Bone marrow (tissue), 2 donors: ENCODE data around the gene MATN4.
"Not testable (repeated sequence)": the region's sequence is repeated elsewhere in the genome, so short reads cannot be mapped to it uniquely, and the experiment has no call there.

Source experiments
- DNase-seq, 2 donors: peaks; one replicate each; lab custom pipeline; 2025; lab: John Stamatoyannopoulos, UW

The MATN4 gene, protein sequence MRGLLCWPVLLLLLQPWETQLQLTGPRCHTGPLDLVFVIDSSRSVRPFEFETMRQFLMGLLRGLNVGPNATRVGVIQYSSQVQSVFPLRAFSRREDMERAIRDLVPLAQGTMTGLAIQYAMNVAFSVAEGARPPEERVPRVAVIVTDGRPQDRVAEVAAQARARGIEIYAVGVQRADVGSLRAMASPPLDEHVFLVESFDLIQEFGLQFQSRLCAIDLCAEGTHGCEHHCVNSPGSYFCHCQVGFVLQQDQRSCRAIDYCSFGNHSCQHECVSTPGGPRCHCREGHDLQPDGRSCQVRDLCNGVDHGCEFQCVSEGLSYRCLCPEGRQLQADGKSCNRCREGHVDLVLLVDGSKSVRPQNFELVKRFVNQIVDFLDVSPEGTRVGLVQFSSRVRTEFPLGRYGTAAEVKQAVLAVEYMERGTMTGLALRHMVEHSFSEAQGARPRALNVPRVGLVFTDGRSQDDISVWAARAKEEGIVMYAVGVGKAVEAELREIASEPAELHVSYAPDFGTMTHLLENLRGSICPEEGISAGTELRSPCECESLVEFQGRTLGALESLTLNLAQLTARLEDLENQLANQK

DNA sequence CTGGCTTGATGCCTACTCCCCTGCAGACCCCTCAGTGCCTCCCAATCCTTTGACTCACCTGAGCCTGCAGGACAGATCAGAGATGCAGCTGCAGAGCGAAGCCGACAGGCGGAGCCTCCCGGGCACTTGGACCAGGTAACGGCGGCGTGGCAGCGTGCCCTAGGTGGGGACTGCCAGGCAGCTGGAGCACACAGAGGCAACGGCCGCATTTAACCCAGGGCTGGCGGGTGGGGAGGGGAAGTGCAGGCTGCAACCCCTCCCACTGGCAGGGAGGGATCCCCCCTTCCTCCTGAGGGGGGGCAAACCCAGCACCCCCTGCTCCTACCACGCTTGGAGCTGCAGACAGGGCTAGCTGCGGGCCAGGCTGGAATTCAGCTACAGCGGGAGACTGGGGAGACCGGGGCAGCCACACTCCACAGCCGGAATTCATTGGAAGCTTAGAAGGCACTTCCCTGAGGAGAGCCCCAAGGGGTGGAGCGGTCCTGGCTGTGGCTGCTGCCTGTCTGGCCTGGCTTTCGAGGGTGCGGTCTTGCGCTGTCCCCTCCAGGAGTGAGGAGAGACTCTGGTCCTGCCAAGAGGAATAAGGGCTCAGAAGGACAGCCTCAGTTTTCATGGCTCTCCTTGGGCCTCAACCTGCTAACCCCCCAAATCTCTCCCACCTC, at the start of gene MATN4:
TSS of gene MATN4 (minus strand) at position 183 of the 662 bp plus-strand sequence. CDS start 2,717 bp downstream, outside the sequence.
- DNase-seq: no peak

DNA sequence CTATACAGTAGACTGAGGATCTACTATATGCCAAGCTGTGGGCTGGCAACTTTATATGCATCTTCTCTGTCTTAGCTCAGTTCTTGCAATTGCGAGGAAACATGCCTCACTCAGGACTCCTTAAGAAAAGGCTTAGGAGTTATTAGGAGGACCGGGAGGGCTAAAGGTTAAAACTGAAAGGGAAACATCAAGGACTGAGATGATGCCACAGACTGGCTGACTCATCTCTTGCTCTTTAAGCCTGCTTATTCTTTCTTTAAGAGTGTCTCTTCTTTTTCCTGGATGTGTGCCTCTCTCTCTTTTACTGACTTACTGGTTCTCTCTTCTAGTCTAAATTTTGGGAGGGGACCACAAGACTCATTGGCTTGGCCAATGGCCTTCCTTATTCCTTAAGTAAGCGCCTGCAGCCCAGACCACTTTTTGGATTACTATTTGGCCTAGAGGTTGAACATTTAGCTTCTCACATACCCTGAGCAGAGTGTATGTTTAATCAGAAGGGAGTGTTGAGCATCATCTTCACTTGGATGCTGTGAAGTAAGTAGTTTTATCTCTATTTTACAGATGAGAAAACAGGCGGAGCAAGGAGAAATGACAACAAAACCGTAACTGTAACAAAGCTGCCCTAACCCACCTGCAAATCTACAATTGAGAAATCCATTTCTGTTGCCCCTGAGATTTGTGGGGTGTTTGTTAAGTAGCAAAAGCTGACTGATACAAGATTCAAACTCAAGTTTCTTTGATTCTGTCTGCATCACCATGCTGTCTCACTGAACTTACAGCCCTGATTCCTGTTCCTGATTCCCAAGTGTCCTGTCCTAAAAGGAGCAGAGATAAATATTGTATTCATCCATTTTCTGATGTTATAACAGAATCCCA, 47.3 kb upstream of the MATN4 start:
- peak in 1 of 2 donors; percentile 33 for DNase-seq

DNA sequence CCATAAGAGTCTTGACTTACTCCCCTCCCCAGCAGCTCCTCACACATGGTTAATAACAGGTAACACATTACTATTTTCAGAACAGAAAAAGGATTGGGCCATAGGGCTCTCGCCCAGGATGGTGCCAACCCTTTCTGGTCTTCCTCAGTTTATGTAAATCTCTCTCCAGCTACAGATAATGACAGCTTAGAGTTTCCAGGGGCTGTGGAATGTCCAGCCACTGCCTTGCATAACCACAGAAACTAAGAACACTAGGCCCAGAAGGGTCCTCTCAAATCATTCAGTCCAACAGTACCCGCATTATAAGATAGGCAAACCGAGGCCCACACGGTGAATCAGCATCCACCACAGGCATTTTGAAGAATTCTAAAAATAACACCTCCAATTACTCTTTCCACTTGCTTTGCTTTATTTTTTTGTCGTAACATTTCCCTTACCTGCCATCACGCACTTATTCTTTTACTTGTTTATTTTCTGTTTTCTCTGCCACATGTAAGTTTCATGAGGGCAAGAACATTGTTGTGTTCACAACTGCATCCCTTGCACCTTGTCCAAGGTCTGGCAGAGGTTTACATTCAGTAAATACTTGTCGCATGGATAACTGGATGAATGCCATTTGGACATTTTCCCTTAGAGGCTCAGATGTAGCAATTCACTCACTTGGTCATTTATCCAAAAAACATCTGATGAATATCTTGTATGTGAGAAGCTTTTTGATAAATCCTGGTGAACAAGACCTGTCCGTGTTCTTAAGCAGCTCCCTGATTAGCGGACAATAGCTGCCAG, 46.5 kb upstream of the MATN4 start:
- no peak for DNase-seq

DNA sequence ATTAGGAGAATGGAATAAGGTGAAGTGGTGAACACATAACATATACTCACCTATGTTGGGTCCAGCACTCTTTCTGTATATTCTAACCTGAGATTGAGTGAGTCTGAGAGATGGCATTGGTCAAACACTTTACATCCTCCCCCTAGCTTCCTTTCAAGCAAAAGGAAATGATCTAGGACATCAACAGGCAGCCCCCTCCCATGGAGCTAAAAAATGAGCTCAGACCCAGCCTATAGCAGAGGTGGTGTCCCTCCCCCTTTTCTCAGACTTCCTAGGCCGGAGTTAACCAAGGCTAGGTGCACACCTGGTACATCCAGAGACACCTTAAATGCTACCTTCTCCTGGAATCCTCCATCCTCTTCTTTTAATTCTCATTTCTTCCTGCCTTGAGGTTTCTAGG, 45.6 kb upstream of the MATN4 start:
- no peak for DNase-seq

DNA sequence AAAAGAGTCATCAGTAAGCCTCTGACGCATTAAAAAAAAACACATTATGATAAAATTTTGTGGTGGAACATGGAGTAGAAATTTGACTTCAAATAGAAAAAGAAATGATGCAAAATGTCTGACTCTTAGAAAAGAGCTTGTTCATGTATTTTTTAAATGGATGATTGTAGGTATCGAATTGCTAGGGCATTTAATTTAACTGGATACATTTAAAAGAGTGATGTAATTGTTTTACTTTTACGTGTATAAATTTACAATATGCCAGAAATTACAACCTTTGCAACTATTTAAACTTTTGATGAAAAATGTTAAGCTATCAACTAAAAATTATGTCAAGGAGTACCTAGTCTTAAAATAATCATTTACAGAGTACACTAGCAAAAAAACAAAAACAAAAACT, 44.6 kb upstream of the MATN4 start:
- no peak for DNase-seq

DNA sequence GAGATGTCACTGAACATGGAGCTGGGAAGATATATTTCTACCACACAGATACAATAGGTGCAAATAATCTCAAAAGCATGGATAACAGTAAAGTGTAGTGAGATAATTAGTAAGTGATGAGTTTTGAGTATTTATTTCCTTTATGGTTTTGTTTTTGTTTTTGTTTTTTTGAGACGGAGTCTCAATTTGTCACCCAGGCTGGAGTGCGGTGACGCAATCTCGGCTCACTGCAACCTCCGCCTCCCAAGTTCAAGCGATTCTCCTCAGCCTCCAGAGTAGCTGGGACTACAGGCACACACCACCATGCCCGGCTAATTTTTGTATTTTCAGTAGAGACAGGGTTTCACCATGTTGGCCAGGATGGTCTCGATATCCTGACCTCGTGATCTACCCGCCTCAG, 42.7 kb upstream of the MATN4 start:
- not testable (repeated sequence) for DNase-seq

DNA sequence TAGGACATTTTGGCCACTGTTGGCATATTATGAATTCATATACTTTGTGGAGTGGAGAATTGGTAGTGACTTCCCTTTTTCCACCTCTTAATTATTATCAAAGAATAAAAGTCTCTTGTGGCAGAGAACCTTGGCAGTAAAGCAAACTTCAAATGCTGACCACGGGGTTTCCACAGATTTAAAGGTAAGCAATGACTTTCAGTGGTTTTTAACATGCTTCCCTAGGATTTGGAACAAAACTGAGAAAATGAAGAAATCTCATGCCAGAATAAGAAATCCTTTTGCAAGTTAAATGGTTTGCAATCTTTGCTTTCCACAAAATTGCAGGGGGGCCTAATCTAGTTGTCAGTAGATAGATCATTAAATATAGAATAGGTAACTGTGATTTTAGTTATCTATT, 42.1 kb upstream of the MATN4 start:
- DNase-seq: no peak

DNA sequence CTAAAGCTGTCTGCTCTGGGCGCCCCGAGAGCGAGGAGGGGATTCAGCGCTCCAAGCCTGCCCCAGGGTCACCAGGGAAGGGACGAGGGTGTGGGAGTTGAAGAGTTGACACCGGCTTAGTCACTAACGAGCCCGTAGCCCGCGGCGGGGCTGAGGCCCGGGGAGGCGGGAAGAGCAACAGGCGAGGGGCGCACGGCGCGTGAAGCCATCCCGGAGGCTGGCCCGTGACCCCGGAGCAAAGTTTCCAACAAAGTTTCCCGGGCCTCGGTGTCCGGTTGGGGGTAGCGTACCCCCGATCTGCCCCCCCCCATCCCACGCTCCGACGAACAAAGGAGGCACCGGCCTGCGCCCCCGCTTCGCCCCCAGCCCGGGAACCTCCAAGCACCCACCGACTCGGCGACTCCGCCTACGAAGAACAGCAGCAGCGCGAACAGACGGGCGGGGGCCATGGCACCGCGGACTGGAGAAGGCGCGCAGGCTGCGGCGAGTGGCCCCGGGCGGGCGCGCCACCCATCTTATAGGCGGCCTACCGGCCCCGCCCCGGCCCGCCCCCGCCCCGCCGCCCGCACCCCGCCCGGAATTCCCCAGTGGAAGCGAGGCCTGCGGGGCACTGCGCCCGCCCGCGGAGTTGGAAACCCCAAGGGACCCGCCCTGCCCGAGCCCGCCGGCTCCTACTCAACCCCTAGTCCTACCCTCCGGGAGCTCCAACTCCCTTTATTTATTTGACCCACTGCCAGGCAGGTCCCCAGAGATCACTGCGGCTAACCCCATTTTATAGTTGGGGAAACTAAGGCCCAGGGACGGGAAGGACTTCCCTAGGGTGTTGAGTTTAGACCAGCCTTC, 40.1 kb upstream of the MATN4 start, which contains the start of gene SDC4:
TSS of gene SDC4 (minus strand) at position 489 of the 843 bp plus-strand sequence. CDS start at position 449, 40 bp downstream.
- DNase-seq: peak in 1 of 2 donors; percentile 67

DNA sequence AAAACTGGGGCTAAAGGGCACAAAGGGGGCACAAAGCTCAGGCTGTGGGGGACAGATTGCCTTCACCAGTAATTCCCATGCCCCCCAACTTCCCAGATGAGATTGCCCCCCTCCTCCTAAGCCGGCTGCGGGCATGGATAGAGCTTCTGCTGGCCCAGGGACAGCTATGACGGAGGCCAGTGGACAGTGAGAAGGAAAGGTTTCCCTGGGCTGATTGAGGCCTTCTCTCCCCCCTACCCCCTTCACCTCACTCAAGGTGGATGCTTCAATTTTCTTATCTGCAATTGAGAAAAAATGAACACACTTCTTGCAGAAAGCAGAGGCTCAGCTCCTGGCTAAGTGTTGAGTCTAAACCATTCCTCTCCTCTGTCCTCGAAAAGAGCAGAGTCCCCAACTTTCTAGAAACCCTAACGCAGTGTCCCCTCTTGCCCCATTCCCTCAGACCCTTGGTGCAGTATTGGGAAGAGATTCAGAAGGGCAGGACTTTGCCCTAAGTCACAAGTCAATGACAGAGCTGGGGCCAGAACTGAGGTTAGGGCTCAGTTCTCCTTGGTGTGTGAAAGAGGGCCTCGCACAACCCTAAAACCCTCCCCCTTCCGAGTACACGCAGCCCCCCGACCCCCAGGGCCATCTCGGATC, 39.3 kb upstream of the MATN4 start:
- DNase-seq: no peak

DNA sequence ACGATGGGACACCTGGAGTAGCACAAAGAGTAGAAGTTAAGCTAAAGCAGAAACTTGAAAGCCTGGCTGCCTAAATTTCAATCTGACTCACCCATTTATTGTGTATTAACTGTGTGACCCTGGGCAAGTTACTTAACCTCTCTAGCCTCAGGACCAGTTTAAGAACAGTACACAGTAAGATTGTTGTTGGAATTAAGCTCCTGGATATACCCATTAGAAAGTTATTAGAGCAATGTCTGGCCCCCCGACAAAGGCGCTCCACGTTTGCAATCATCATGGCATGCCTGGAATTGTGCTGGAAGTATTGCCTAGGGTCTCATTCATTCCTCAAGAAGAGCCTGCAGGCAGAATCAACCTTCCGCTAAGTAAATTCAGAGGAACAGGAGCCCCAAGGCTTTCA, 38.8 kb upstream of the MATN4 start:
- DNase-seq: no peak

DNA sequence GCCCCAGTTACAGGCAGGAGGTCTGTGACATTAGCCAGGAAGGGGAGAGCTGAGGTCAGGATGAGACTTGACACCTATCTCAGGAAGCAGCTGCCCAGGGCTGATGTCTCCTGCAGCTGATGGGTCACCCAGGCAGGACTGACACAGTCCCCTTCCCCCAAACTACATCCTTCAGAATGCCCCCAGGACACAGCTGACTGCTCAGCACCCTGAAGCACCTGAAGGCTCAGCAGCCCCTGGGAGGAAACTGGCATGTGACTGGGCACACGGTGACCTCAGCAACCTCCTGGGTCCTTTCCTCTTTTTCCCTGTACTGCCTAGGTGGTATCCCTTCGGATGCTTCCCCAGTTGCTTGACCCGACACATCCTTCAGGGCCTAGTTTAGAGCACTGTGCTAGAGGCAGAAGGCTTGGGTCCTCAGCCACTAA, 38.2 kb upstream of the MATN4 start:
- no peak for DNase-seq

DNA sequence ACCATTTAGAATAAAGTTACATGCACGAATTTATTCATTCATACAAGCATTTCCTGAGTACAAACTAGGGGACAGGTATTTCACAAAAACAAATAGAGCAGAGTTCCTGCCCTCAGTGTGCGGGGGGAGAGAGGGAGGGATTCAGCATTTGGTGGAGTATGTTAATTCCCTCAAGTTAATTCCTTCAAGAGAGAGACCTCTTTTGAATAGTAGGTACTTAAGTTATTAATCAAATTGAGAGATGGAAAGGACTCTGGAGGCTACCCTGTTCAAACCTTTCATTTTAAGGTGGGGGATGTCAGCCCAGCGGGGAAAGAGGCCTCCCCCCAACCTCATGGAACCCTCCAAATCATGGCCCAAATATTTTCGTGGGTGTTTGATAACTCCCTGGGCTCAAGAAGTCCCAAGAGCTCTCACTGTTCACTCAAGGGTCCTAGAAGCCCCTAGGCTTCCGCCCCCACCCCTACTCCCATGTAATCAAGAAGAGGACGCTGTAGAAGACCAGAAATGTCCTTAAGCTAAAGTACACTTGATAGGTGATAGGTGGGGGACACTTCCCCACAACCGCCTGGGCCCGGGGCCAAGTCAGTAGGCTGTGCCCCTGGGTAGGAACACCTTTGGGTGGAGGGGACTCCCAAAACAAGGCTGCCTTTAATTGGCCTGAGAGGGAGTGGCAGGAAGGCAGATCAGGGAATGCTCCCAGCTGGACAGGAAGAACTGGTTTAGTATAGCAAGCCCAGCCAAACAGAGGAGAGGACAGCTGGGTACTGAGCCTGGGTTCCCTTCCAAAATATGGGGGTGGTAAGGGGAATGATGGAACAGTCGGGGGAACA, 37.2 kb upstream of the MATN4 start:
- DNase-seq: no peak

DNA sequence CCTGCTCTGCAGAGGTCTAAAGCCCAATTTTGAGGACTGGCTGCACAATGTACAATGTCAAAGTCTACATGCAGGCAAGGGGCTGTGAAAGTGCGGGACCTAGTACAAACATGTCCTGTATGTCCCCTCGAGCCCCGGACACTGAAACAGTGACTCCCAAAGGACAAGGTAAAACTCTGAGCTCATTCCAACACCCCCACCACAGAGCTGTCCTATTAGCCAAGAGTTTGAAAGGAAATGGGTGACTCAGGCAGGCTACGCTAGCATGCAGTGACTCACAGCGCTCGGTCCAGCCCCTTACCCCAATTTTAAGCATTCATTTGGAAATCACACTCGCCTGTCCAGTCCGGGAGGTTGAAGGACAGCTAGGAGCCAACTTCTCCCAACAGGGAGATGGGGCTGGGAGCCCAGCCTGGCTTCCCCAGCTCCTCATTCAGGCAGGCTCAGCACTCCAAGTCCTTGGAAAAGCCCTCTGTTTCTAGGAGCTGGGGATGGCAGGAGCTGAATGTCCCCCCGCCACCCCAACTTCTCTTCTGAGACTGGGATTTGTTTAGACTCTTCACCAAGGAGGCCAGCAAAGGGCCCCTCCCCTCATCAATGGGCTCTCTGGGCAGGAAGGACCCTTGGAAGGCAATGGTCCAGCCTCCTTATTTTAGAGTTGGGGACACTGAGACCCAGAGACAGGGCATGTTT, 36.2 kb upstream of the MATN4 start:
- peak in 1 of 2 donors; percentile 24 for DNase-seq

DNA sequence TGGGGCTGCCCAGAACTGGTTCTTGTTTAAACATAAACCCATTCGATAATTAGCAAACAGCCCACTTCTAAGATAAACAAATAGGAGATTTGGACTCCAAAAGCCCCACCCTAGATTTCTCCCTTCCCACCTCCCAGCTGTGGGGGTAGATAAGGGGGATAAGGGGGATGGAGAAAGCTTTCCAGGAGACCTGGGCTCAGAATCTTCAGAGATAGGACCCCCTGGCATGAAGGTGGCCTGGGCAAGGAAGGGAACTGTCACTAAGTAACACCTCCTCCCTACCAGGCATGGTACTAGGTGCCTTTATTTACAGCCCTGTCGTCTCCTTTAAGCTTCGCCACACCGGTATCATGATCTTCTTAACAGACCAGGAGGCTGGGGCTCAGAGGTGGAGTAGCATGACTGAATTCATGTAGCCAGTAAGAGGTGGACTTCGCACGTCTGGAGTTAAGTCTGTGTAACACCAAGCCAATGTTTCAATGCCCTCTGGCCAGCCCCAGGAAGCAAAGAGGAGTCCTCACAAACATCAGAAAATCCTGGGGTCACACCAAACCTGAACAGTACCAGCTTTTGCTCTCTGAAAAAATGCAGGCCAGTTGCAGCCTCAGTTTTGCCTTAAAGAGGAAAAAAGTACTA, 35.6 kb upstream of the MATN4 start:
- DNase-seq: no peak

DNA sequence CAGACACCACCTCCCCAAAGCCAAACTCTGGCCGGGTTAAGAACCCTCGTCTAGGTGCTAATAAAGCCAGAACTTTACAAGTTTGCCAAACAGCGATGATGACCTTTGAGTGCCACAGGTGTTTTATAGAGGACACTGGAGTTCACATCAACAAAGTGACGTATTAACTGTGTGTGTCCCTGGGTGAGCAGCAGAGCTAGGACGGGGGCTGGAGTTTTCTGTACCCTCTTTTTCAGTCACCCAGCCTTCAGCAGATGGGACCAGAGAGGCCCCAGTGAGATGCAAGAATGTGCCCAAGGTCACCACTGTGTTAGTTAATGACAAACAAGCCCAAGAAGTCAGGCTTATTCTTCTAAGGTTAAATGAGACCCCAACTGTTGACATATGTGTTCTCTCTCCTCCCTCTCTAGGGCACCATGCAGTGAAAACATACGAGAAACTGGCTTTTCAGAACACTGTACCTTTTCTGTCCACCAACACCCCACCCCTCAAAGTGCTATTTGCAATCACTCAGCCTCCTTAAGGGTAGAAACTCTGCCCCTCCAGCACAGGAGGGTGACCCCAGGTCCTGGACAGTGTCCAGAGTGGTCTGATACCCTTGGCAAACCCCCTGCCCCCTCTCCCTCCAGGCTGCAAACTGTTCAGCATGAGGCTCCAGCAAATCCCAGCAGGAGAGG, 34.9 kb upstream of the MATN4 start:
- no peak for DNase-seq

DNA sequence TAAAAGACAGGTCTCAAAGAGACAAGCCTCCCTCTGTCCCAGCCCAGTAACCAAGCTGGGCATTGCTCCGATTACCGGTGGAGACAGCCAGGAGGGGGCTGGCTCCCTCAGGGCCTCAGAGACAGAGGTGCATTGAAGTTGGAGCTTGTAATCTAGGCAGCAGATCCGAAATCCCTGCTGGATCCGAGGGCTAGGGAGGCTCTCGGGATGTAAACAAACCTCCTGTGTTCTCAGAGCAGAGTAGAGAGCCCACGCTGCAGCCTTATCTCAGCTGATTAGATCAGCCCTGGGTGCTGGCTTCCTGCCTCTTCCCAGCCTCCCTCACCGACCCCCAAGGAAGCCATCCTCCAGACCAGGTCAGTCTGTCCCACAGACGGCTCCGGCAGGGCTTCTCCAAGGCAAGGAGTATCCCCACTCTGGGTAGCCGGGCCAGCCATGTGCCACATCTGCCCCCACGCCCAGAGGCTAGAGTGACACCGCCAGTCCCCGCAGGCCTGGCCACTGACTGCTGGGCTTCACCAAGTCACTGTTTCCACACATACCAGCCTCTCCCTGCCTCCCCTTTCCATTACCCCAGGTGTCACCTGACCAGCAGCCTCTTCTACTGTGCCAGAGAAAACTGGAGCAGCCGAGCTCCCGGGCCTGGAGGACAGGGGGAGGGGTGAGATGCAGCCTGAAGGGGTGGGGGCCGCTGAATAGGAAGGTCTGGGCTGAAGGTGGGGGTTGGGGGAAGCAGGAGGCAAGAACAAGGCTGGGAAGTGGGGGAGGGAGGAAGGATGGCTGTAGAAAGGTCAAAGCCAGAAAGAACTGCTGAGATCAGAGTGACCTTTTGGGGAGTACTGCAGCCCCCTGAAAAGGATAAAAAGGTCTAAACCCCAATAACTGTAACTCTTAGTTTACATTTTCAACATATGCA, 34.1 kb upstream of the MATN4 start:
- DNase-seq: no peak
